NCI-H1436 (cell line): ENCODE data around the gene METTL25.

Experiments used
- DNase-seq: peaks from one replicate; lab custom pipeline; 2025; lab: John Stamatoyannopoulos, UW

The METTL25 gene

DNA sequence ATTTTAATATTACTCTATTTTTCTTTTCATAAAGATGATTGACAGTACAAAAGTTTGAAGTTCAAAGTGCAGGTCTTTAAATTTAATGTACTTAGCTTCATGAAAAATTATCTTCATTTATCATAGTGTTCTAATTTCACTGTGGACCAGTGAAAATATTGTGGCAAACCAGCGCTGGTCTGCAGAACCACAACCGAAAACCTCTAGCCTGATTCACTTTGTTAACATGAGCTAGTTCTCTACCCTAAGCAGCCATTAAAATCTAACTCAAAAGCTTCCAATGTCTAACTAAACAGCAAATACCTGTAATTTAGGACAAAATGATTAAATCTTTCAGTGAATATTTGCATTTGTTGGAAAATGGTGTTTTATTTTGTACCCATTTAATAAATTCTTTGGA is 167.3 kb downstream of the METTL25 start:
- DNase-seq: no peak

DNA sequence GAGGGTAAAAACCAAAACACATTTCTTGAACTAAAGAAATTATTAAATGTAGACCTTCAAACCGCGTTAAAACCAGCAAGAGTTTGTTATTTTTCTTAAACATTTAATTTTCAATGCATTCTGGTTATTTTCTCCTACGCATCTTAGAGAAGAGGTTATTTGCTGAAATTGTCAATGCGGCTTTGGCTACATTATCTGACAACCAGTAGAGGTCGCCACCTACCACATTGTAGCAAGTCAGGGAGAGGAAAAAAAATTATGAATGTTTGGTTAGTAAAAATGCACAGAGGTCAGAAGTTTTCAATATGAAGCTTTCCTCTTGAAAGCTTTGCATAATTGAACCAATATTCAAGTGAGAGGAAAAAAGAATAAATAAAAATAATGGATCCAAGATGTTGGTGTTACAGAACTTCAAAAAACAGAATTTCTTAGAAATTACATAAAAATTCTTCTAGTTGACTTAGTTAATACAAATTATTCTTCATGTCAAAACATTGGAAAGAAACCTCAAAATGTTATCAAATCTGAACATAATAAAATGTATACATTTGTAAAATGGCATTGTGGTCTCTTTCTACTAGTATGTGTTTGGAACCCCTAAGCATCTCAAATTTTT is 168.9 kb downstream of the METTL25 start:
- DNase-seq: peak; percentile 59
